Breast epithelium (tissue), 3 donors: ENCODE measurements around the gene ADGRG1.

Experiments
- CTCF ChIP-seq, 3 donors: fragments of 450-650 bp; IDR thresholded peaks; one replicate each; pipeline ENCODE4 v1.5.1; 2016 to 2017; ENCODE audit warnings: antibody characterized with exemption in 3 of 3, mild to moderate bottlenecking in 3 of 3, moderate library complexity in 3 of 3
- POLR2AphosphoS5 ChIP-seq, 3 donors: sonication (generic); formaldehyde crosslinking; IDR thresholded peaks; one replicate each; pipeline ENCODE4 v1.6.1; 2017; ENCODE audit warnings: antibody characterized with exemption in 3 of 3

- TF ChIP-seq POLR2AphosphoS5 (IDR thresholded peaks at IDR 0.05) (no peak), CTCF (IDR thresholded peaks at IDR 0.05) (no peak)
These were observed 1.8 kb upstream of the ADGRG1 start for GRCh38 chr16:57626420-57627170.
